GM21390 (cell line): ENCODE results near the gene PCK1.

Experiments used
- ATAC-seq: cut with Tn5 transposase; IDR thresholded peaks from one replicate; pipeline ENCODE4 v1.9.1; 2021; ENCODE audit not compliant: unreplicated experiment

PCK1 gene

GRCh38 chr20:57536120-57536708 lies 24.7 kb upstream of the PCK1 start:
- ATAC-seq: no peak

GRCh38 chr20:57536771-57537724 lies 23.9 kb upstream of the PCK1 start:
- ATAC-seq: no peak

- ATAC-seq: no peak
Observed at GRCh38 chr20:57537822-57538221, 23.1 kb upstream of the PCK1 start.

- no peak for ATAC-seq
Observed at GRCh38 chr20:57539889-57540288, 21.0 kb upstream of the PCK1 start.

GRCh38 chr20:57540890-57541580 lies 19.9 kb upstream of the PCK1 start:
- no peak for ATAC-seq

GRCh38 chr20:57543754-57544153 lies 17.2 kb upstream of the PCK1 start:
- ATAC-seq: no peak

GRCh38 chr20:57544838-57545564 lies 15.9 kb upstream of the PCK1 start:
- no peak for ATAC-seq

- ATAC-seq: no peak
Observed at GRCh38 chr20:57545927-57546662, 14.8 kb upstream of the PCK1 start.

- no peak for ATAC-seq
Observed at GRCh38 chr20:57546956-57547649, 13.8 kb upstream of the PCK1 start.

- no peak for ATAC-seq
Observed at GRCh38 chr20:57548177-57549058, 12.5 kb upstream of the PCK1 start.

GRCh38 chr20:57552471-57552870 lies 8.4 kb upstream of the PCK1 start:
- ATAC-seq: no peak

GRCh38 chr20:57553376-57554018 lies 7.4 kb upstream of the PCK1 start:
- ATAC-seq: no peak

GRCh38 chr20:57555457-57556184 lies 5.3 kb upstream of the PCK1 start:
- ATAC-seq: no peak

- no peak for ATAC-seq
Observed at GRCh38 chr20:57556980-57557274, 4.0 kb upstream of the PCK1 start.

- ATAC-seq: no peak
Observed at GRCh38 chr20:57557926-57558613, 2.8 kb upstream of the PCK1 start.

GRCh38 chr20:57558614-57559288 lies 2.2 kb upstream of the PCK1 start:
- ATAC-seq: no peak

GRCh38 chr20:57559289-57559634 lies 1.6 kb upstream of the PCK1 start:
- no peak for ATAC-seq
